GM13976 (cell line): ENCODE results near the gene NUP50.

ENCODE experiments used
- DNase-seq: peaks from one replicate; pipeline ENCODE4 v3.0.0; 2012; ENCODE audit warnings: low spot score
- CTCF ChIP-seq: IDR thresholded peaks from 2 replicates; pipeline ENCODE4 v1.5.1; 2012; ENCODE audit warnings: borderline replicate concordance, mild to moderate bottlenecking; ENCODE audit not compliant: insufficient read depth; ENCODE audit errors: extremely low read depth, missing control alignments, control extremely low read depth
- in situ Hi-C: fragments of 300-500 bp; cut with MboI; formaldehyde crosslinking; loops from one replicate; pipeline ENCODE4 v1.12.0; 2022; ENCODE audit warnings: low sequenced_read_pairs, mixed read lengths, inconsistent platforms; ENCODE audit not compliant: unreplicated experiment

Gene NUP50

GRCh38 chr22:45217345-45217744 lies 53.6 kb downstream of the NUP50 start:
- TF ChIP-seq CTCF: no peak
- in situ Hi-C loops: no loop called here
- DNase-seq: no peak

- TF ChIP-seq CTCF: no peak
- in situ Hi-C loops: no loop called here
- no peak for DNase-seq
Measured at GRCh38 chr22:45217806-45218205, 54.1 kb downstream of the NUP50 start.

- in situ Hi-C loops: no loop called here
Measured at GRCh38 chr22:45218976-45219375, 55.3 kb downstream of the NUP50 start.

GRCh38 chr22:45221201-45221600 lies 57.5 kb downstream of the NUP50 start:
- DNase-seq: no peak
- TF ChIP-seq CTCF: no peak
- in situ Hi-C loops: no loop called here

More at GRCh38 chr22:45218976-45219375, 55.3 kb downstream of the NUP50 start:
- TF ChIP-seq CTCF: no peak
- peak; percentile 82 for DNase-seq

GRCh38 chr22:45223304-45224117 lies 59.8 kb downstream of the NUP50 start:
- in situ Hi-C loops: no loop called here
- TF ChIP-seq CTCF: no peak

GRCh38 chr22:45224331-45224730 lies 60.6 kb downstream of the NUP50 start:
- no peak for DNase-seq
- no peak for TF ChIP-seq CTCF
- in situ Hi-C loops: no loop called here

More at GRCh38 chr22:45223304-45224117, 59.8 kb downstream of the NUP50 start:
- DNase-seq: no peak
